Sigmoid colon (tissue), 4 donors: ENCODE data around the gene GJD2.

ENCODE experiments used
- EP300 ChIP-seq, 4 donors: sonication (generic); formaldehyde crosslinking; IDR thresholded peaks; one replicate each; pipeline ENCODE4 v1.6.1; 2017; ENCODE audit warnings: antibody characterized with exemption in 4 of 4
- POLR2AphosphoS5 ChIP-seq, 4 donors: sonication (generic); formaldehyde crosslinking; IDR thresholded peaks; one replicate each; pipeline ENCODE4 v1.6.1; 2017; ENCODE audit warnings: antibody characterized with exemption in 4 of 4
- TF ChIP-seq, protein P1 (sequence below), 4 experiments: fragments of 450-650 bp in 3 of 4; fragments of 200-600 bp in 1 of 4; IDR thresholded peaks; one replicate each; pipeline ENCODE4 v1.5.1; 2016 to 2019; ENCODE audit warnings: antibody characterized with exemption in 4 of 4, mild to moderate bottlenecking in 3 of 4, moderate library complexity in 2 of 4

DNA sequence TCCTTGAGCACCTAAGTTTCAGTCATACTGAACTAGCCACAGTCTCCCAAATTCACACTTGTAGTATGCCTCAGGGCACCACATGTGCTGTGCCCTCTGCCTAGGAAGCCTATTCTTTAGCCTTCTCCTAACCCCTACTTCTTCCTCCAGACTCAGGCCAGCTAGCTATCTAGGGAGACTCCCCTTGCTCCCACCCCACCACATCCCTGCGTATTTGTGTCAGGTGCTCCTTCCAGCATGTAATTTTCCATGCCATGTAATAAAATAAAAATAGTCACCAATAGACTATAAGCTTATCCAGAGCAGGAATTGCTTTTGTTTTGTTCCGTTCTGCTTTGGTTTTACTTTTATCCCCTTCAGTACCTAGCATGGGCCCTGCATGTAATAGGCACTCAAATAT is 14.9 kb upstream of the GJD2 start:
- TF ChIP-seq, protein P1, sequence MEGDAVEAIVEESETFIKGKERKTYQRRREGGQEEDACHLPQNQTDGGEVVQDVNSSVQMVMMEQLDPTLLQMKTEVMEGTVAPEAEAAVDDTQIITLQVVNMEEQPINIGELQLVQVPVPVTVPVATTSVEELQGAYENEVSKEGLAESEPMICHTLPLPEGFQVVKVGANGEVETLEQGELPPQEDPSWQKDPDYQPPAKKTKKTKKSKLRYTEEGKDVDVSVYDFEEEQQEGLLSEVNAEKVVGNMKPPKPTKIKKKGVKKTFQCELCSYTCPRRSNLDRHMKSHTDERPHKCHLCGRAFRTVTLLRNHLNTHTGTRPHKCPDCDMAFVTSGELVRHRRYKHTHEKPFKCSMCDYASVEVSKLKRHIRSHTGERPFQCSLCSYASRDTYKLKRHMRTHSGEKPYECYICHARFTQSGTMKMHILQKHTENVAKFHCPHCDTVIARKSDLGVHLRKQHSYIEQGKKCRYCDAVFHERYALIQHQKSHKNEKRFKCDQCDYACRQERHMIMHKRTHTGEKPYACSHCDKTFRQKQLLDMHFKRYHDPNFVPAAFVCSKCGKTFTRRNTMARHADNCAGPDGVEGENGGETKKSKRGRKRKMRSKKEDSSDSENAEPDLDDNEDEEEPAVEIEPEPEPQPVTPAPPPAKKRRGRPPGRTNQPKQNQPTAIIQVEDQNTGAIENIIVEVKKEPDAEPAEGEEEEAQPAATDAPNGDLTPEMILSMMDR (IDR thresholded peaks at IDR 0.05), result no peak
- TF ChIP-seq POLR2AphosphoS5 (IDR thresholded peaks at IDR 0.05) (no peak), EP300 (IDR thresholded peaks at IDR 0.05) (no peak)
